ENCODE measurements around the gene ABHD6.
"Not testable (repeated sequence)": the region's sequence is repeated elsewhere in the genome, so short reads cannot be mapped to it uniquely, and the experiment has no call there.

ABHD6 gene

GRCh38 chr3:58198804-58199203, 38.8 kb upstream of the ABHD6 start:
- no peak overlapping the region for H3K4me3 ChIP-seq (ENCODE audit: low read length)
- no peaks in the 10 kb centered on the region for H3K9me3 ChIP-seq (ENCODE audit: control insufficient read depth, low read length)
- H3K27me3 ChIP-seq (ENCODE audit: control insufficient read depth, insufficient read depth, low read length): no peaks in the 10 kb centered on the region
- no peak overlapping the region for H3K9ac ChIP-seq (ENCODE audit: low read length)
- H3K36me3 ChIP-seq (ENCODE audit: control insufficient read depth, insufficient read depth, low read length): no peaks in the 10 kb centered on the region
- no peaks in the 10 kb centered on the region for H3K4me1 ChIP-seq (ENCODE audit: control insufficient read depth, insufficient read depth, low read length)

- no peaks in the 10 kb centered on the region for H3K27me3 ChIP-seq (ENCODE audit: control insufficient read depth, insufficient read depth, low read length)
- H3K9me3 ChIP-seq (ENCODE audit: control insufficient read depth, low read length): no peaks in the 10 kb centered on the region
- no peak overlapping the region for H3K9ac ChIP-seq (ENCODE audit: low read length)
- no peaks in the 10 kb centered on the region for H3K36me3 ChIP-seq (ENCODE audit: control insufficient read depth, insufficient read depth, low read length)
- H3K4me3 ChIP-seq (ENCODE audit: low read length): no peak overlapping the region
- no peaks in the 10 kb centered on the region for H3K4me1 ChIP-seq (ENCODE audit: control insufficient read depth, insufficient read depth, low read length)
These were observed 37.4 kb upstream of the ABHD6 start for GRCh38 chr3:58200121-58200709.

GRCh38 chr3:58200846-58201355, 36.7 kb upstream of the ABHD6 start:
- H3K27me3 ChIP-seq (ENCODE audit: control insufficient read depth, insufficient read depth, low read length): no peaks in the 10 kb centered on the region
- H3K9me3 ChIP-seq (ENCODE audit: control insufficient read depth, low read length): no peaks in the 10 kb centered on the region
- H3K9ac ChIP-seq (ENCODE audit: low read length): no peak overlapping the region
- no peak overlapping the region for H3K4me3 ChIP-seq (ENCODE audit: low read length)
- H3K36me3 ChIP-seq (ENCODE audit: control insufficient read depth, insufficient read depth, low read length): no peaks in the 10 kb centered on the region
- H3K4me1 ChIP-seq (ENCODE audit: control insufficient read depth, insufficient read depth, low read length): no peaks in the 10 kb centered on the region

GRCh38 chr3:58201451-58201850, 36.1 kb upstream of the ABHD6 start:
- not testable (repeated sequence) for H3K9ac ChIP-seq (ENCODE audit: low read length); H3K4me3 ChIP-seq (ENCODE audit: low read length); H3K36me3 ChIP-seq (ENCODE audit: control insufficient read depth, insufficient read depth, low read length); H3K4me1 ChIP-seq (ENCODE audit: control insufficient read depth, insufficient read depth, low read length); H3K27me3 ChIP-seq (ENCODE audit: control insufficient read depth, insufficient read depth, low read length); H3K9me3 ChIP-seq (ENCODE audit: control insufficient read depth, low read length)

- Histone ChIP-seq H3K9ac (ENCODE audit: low read length) (no peak overlapping the region), H3K4me1 (ENCODE audit: control insufficient read depth, insufficient read depth, low read length) (no peaks in the 10 kb centered on the region), H3K9me3 (ENCODE audit: control insufficient read depth, low read length) (no peaks in the 10 kb centered on the region), H3K27me3 (ENCODE audit: control insufficient read depth, insufficient read depth, low read length) (no peaks in the 10 kb centered on the region), H3K36me3 (ENCODE audit: control insufficient read depth, insufficient read depth, low read length) (no peaks in the 10 kb centered on the region), H3K4me3 (ENCODE audit: low read length) (no peak overlapping the region)
These were observed 34.7 kb upstream of the ABHD6 start for GRCh38 chr3:58202917-58203360.

- Histone ChIP-seq H3K4me3 (ENCODE audit: low read length) (no peak overlapping the region), H3K9ac (ENCODE audit: low read length) (no peak overlapping the region), H3K36me3 (ENCODE audit: control insufficient read depth, insufficient read depth, low read length) (no peaks in the 10 kb centered on the region), H3K27me3 (ENCODE audit: control insufficient read depth, insufficient read depth, low read length) (no peaks in the 10 kb centered on the region), H3K4me1 (ENCODE audit: control insufficient read depth, insufficient read depth, low read length) (no peaks in the 10 kb centered on the region), H3K9me3 (ENCODE audit: control insufficient read depth, low read length) (no peaks in the 10 kb centered on the region)
These were observed 34.1 kb upstream of the ABHD6 start for GRCh38 chr3:58203541-58203940.

GRCh38 chr3:58204720-58205119, 32.9 kb upstream of the ABHD6 start:
- H3K27me3 ChIP-seq (ENCODE audit: control insufficient read depth, insufficient read depth, low read length): no peaks in the 10 kb centered on the region
- H3K9ac ChIP-seq (ENCODE audit: low read length): no peak overlapping the region
- no peaks in the 10 kb centered on the region for H3K9me3 ChIP-seq (ENCODE audit: control insufficient read depth, low read length)
- H3K4me3 ChIP-seq (ENCODE audit: low read length): no peak overlapping the region
- no peaks in the 10 kb centered on the region for H3K36me3 ChIP-seq (ENCODE audit: control insufficient read depth, insufficient read depth, low read length)
- no peaks in the 10 kb centered on the region for H3K4me1 ChIP-seq (ENCODE audit: control insufficient read depth, insufficient read depth, low read length)

- Histone ChIP-seq H3K9ac (ENCODE audit: low read length) (no peak overlapping the region), H3K36me3 (ENCODE audit: control insufficient read depth, insufficient read depth, low read length) (no peaks in the 10 kb centered on the region), H3K4me3 (ENCODE audit: low read length) (no peak overlapping the region), H3K4me1 (ENCODE audit: control insufficient read depth, insufficient read depth, low read length) (no peaks in the 10 kb centered on the region), H3K9me3 (ENCODE audit: control insufficient read depth, low read length) (no peaks in the 10 kb centered on the region), H3K27me3 (ENCODE audit: control insufficient read depth, insufficient read depth, low read length) (no peaks in the 10 kb centered on the region)
These were observed 31.6 kb upstream of the ABHD6 start for GRCh38 chr3:58205981-58206380.

GRCh38 chr3:58206406-58207011, 31.1 kb upstream of the ABHD6 start:
- H3K4me1 ChIP-seq (ENCODE audit: control insufficient read depth, insufficient read depth, low read length): no peaks in the 10 kb centered on the region
- no peak overlapping the region for H3K4me3 ChIP-seq (ENCODE audit: low read length)
- no peaks in the 10 kb centered on the region for H3K36me3 ChIP-seq (ENCODE audit: control insufficient read depth, insufficient read depth, low read length)
- H3K9ac ChIP-seq (ENCODE audit: low read length): no peak overlapping the region
- no peaks in the 10 kb centered on the region for H3K27me3 ChIP-seq (ENCODE audit: control insufficient read depth, insufficient read depth, low read length)
- no peaks in the 10 kb centered on the region for H3K9me3 ChIP-seq (ENCODE audit: control insufficient read depth, low read length)

- no peak overlapping the region for H3K4me3 ChIP-seq (ENCODE audit: low read length)
- H3K9ac ChIP-seq (ENCODE audit: low read length): no peak overlapping the region
- H3K4me1 ChIP-seq (ENCODE audit: control insufficient read depth, insufficient read depth, low read length): no peaks in the 10 kb centered on the region
- H3K36me3 ChIP-seq (ENCODE audit: control insufficient read depth, insufficient read depth, low read length): no peaks in the 10 kb centered on the region
- no peaks in the 10 kb centered on the region for H3K27me3 ChIP-seq (ENCODE audit: control insufficient read depth, insufficient read depth, low read length)
- H3K9me3 ChIP-seq (ENCODE audit: control insufficient read depth, low read length): no peaks in the 10 kb centered on the region
These were observed 29.6 kb upstream of the ABHD6 start for GRCh38 chr3:58207954-58208353.

GRCh38 chr3:58209933-58210332, 27.7 kb upstream of the ABHD6 start:
- Histone ChIP-seq H3K4me1 (ENCODE audit: control insufficient read depth, insufficient read depth, low read length) (no peaks in the 10 kb centered on the region), H3K27me3 (ENCODE audit: control insufficient read depth, insufficient read depth, low read length) (no peaks in the 10 kb centered on the region), H3K36me3 (ENCODE audit: control insufficient read depth, insufficient read depth, low read length) (no peaks in the 10 kb centered on the region), H3K9me3 (ENCODE audit: control insufficient read depth, low read length) (no peaks in the 10 kb centered on the region), H3K9ac (ENCODE audit: low read length) (no peak overlapping the region), H3K4me3 (ENCODE audit: low read length) (no peak overlapping the region)

- Histone ChIP-seq H3K27me3 (ENCODE audit: control insufficient read depth, insufficient read depth, low read length) (no peaks in the 10 kb centered on the region), H3K9ac (ENCODE audit: low read length) (no peak within 1 kb of the TSS), H3K4me1 (ENCODE audit: control insufficient read depth, insufficient read depth, low read length) (no peaks in the 10 kb centered on the region), H3K9me3 (ENCODE audit: control insufficient read depth, low read length) (no peaks in the 10 kb centered on the region), H3K36me3 (ENCODE audit: control insufficient read depth, insufficient read depth, low read length) (no peaks in the 10 kb centered on the region), H3K4me3 (ENCODE audit: low read length) (no peak within 1 kb of the TSS)
These were observed 26.7 kb upstream of the ABHD6 start, which contains the start of gene DNASE1L3 for GRCh38 chr3:58210761-58211460. DNASE1L3 (minus strand) TSS chr3:58210972; CDS start chr3:58210906, 66 bp downstream.
